HepG2 (cell line): ENCODE measurements around the gene COL9A3. TPM values are rescaled to one million over a fixed set of nuclear protein-coding genes. Genes with fewer than 3 reads are reported as not detected.

Source experiments
- FOXK1 ChIP-seq: sonication (generic); formaldehyde crosslinking; IDR thresholded peaks from 2 replicates; pipeline ENCODE4 v1.4.0; 2020; ENCODE audit warnings: low read depth, missing genetic modification reagents, borderline replicate concordance
- HDAC1 ChIP-seq: sonication (generic); formaldehyde crosslinking; IDR thresholded peaks from 2 replicates; pipeline ENCODE4 v1.5.1; 2020; ENCODE audit warnings: mild to moderate bottlenecking, missing genetic modification reagents
- KLF15 ChIP-seq: sonication (generic); formaldehyde crosslinking; IDR thresholded peaks from 2 replicates; pipeline ENCODE4 v1.8.1; 2023; ENCODE audit warnings: borderline replicate concordance, mild to moderate bottlenecking, inconsistent platforms, missing genetic modification reagents, mixed read lengths
- MYC ChIP-seq: sonication (generic); formaldehyde crosslinking; IDR thresholded peaks from 2 replicates; pipeline ENCODE4 v1.9.0; 2021; ENCODE audit warnings: missing genetic modification reagents, borderline replicate concordance
- PPARG ChIP-seq: conservative IDR thresholded peaks from 2 replicates; pipeline ENCODE4 v1.6.1; 2016; ENCODE audit warnings: missing biosample characterization, missing genetic modification reagents
- SNAPC4 ChIP-seq: sonication (generic); formaldehyde crosslinking; IDR thresholded peaks from 2 replicates; pipeline ENCODE4 v1.4.0; 2020; ENCODE audit warnings: mild to moderate bottlenecking, missing genetic modification reagents
- SOX5 ChIP-seq: IDR thresholded peaks from 2 replicates; pipeline ENCODE4 v1.6.1; 2016; ENCODE audit warnings: borderline replicate concordance
- TRIM22 ChIP-seq: fragments of 450-650 bp; IDR thresholded peaks from 2 replicates; pipeline ENCODE4 v1.6.1; 2017
- ZNF331 ChIP-seq: sonication (generic); formaldehyde crosslinking; IDR thresholded peaks from 2 replicates; pipeline ENCODE4 v1.4.0; 2020; ENCODE audit warnings: missing genetic modification reagents
- ZNF510 ChIP-seq: sonication (generic); formaldehyde crosslinking; IDR thresholded peaks from 2 replicates; pipeline ENCODE4 v1.4.0; 2020; ENCODE audit warnings: low read depth, mild to moderate bottlenecking, missing genetic modification reagents
- ZNF589 ChIP-seq: sonication (generic); formaldehyde crosslinking; conservative IDR thresholded peaks from 2 replicates; pipeline ENCODE4 v1.8.0; 2022; ENCODE audit warnings: mild to moderate bottlenecking, moderate library complexity, missing genetic modification reagents
- ZNF616 ChIP-seq: sonication (generic); formaldehyde crosslinking; IDR thresholded peaks from 2 replicates; pipeline ENCODE4 v1.5.0; 2020; ENCODE audit warnings: low read depth, mild to moderate bottlenecking, missing genetic modification reagents
- polyA plus RNA-seq, 8 experiments: library from polyadenylated mRNA; depleted of rRNA in 3 of 8; stranded (reverse) in 7 of 8; unstranded in 1 of 8; fragments of >200 nt; fragmentation: Illumina TruSeq in 4 of 8; extraction: Trizol in 4 of 8; gene quantifications; 2 replicates each; pipeline versions ENCODE4 v1.2.1 to v1.2.3, GENCODE V29; 2011 to 2016; ENCODE audit warnings: low read depth in 4 of 8, missing spikeins in 1 of 8, mixed read lengths in 1 of 8; ENCODE audit not compliant: insufficient read depth in 1 of 8
- total RNA-seq, 5 experiments: library from RNA; depleted of rRNA; stranded (reverse); fragments of >200 nt; fragmentation: Illumina TruSeq; extraction: Trizol; gene quantifications; 2 replicates each; pipeline ENCODE4 v1.2.3, GENCODE V29; 2016; ENCODE audit warnings: low read depth in 1 of 5
- TF ChIP-seq, protein P1 (sequence below): sonication (generic); formaldehyde crosslinking; IDR thresholded peaks from 2 replicates; pipeline ENCODE4 v1.5.0; 2020; ENCODE audit warnings: mild to moderate bottlenecking, missing genetic modification reagents, moderate library complexity
- TF ChIP-seq, protein P2 (sequence below): sonication (generic); formaldehyde crosslinking; IDR thresholded peaks from 2 replicates; pipeline ENCODE4 v1.4.0; 2020; ENCODE audit warnings: missing genetic modification reagents, borderline replicate concordance
- TF ChIP-seq, protein P3 (sequence below): sonication (generic); formaldehyde crosslinking; conservative IDR thresholded peaks from 2 replicates; pipeline ENCODE4 v1.8.0; 2022; ENCODE audit warnings: missing genetic modification reagents

The COL9A3 gene
- total and polyA plus RNA-seq, 2 of the 13 experiments (the other 11 are each of a cell fraction or from before 2014, with no cell fraction given): 155 to 204 TPM

- TF ChIP-seq, protein P1, sequence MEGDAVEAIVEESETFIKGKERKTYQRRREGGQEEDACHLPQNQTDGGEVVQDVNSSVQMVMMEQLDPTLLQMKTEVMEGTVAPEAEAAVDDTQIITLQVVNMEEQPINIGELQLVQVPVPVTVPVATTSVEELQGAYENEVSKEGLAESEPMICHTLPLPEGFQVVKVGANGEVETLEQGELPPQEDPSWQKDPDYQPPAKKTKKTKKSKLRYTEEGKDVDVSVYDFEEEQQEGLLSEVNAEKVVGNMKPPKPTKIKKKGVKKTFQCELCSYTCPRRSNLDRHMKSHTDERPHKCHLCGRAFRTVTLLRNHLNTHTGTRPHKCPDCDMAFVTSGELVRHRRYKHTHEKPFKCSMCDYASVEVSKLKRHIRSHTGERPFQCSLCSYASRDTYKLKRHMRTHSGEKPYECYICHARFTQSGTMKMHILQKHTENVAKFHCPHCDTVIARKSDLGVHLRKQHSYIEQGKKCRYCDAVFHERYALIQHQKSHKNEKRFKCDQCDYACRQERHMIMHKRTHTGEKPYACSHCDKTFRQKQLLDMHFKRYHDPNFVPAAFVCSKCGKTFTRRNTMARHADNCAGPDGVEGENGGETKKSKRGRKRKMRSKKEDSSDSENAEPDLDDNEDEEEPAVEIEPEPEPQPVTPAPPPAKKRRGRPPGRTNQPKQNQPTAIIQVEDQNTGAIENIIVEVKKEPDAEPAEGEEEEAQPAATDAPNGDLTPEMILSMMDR (CRISPR knock-in tag): peak; percentile 99
- peak; percentile 60; the same call in 1 of the 2 replicates for TF ChIP-seq KLF15 (CRISPR knock-in tag)
- no peak for TF ChIP-seq ZNF589 (CRISPR knock-in tag)
- TF ChIP-seq ZNF510 (CRISPR knock-in tag): 0 out of 2 replicates have a peak, but pooled peaks have one; percentile 43
- no peak; the same call in 1 of the 2 replicates for TF ChIP-seq FOXK1 (CRISPR knock-in tag)
- TF ChIP-seq SOX5 (CRISPR knock-in tag): peak; percentile 62
- no peak for TF ChIP-seq TRIM22
- TF ChIP-seq HDAC1 (CRISPR knock-in tag): peak; percentile 72
- no peak for TF ChIP-seq ZNF616 (CRISPR knock-in tag)
- TF ChIP-seq ZNF331 (CRISPR knock-in tag): peak; percentile 91
- TF ChIP-seq MYC: peak; percentile 68; the same call in 1 of the 2 replicates
- TF ChIP-seq, protein P2, sequence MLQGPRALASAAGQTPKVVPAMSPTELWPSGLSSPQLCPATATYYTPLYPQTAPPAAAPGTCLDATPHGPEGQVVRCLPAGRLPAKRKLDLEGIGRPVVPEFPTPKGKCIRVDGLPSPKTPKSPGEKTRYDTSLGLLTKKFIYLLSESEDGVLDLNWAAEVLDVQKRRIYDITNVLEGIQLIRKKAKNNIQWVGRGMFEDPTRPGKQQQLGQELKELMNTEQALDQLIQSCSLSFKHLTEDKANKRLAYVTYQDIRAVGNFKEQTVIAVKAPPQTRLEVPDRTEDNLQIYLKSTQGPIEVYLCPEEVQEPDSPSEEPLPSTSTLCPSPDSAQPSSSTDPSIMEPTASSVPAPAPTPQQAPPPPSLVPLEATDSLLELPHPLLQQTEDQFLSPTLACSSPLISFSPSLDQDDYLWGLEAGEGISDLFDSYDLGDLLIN: no peak
- TF ChIP-seq, protein P3, sequence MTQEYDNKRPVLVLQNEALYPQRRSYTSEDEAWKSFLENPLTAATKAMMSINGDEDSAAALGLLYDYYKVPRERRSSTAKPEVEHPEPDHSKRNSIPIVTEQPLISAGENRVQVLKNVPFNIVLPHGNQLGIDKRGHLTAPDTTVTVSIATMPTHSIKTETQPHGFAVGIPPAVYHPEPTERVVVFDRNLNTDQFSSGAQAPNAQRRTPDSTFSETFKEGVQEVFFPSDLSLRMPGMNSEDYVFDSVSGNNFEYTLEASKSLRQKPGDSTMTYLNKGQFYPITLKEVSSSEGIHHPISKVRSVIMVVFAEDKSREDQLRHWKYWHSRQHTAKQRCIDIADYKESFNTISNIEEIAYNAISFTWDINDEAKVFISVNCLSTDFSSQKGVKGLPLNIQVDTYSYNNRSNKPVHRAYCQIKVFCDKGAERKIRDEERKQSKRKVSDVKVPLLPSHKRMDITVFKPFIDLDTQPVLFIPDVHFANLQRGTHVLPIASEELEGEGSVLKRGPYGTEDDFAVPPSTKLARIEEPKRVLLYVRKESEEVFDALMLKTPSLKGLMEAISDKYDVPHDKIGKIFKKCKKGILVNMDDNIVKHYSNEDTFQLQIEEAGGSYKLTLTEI (CRISPR knock-in tag): no peak
- TF ChIP-seq PPARG (CRISPR knock-in tag): peak; percentile 78
- TF ChIP-seq SNAPC4 (CRISPR knock-in tag): no peak
These were observed 25.3 kb upstream of the COL9A3 start (continued) for GRCh38 chr20:62791301-62792181.
